ENCODE data around the gene SEMA4D. TPM values are rescaled to one million over a fixed set of nuclear protein-coding genes. Genes with fewer than 3 reads are reported as not detected.
A peak's percentile ranks its signal among the peaks of the same experiment; 100 is the strongest.

SEMA4D gene
- total RNA-seq, 1 donor: 53.9 TPM

GRCh38 chr9:89448821-89449220 is 49.1 kb downstream of the SEMA4D start:
- no peak for DNase-seq (ENCODE audit: low read depth in 2 of 3, low spot score in 2 of 3)

GRCh38 chr9:89448381-89448780 is 49.5 kb downstream of the SEMA4D start:
- no peak for DNase-seq (ENCODE audit: low read depth in 2 of 3, low spot score in 2 of 3)

- no peak for DNase-seq (ENCODE audit: low read depth in 2 of 3, low spot score in 2 of 3)
Observed at GRCh38 chr9:89447416-89447815, 50.5 kb downstream of the SEMA4D start.

GRCh38 chr9:89446961-89447310 is 51.0 kb downstream of the SEMA4D start:
- DNase-seq (ENCODE audit: low read depth in 2 of 3, low spot score in 2 of 3): no peak

GRCh38 chr9:89446261-89446960 is 51.5 kb downstream of the SEMA4D start:
- no peak for DNase-seq (ENCODE audit: low read depth in 2 of 3, low spot score in 2 of 3)

GRCh38 chr9:89445801-89446251 is 52.1 kb downstream of the SEMA4D start:
- no peak for DNase-seq (ENCODE audit: low read depth in 2 of 3, low spot score in 2 of 3)

GRCh38 chr9:89444925-89445765 is 52.8 kb downstream of the SEMA4D start:
- DNase-seq (ENCODE audit: low read depth in 2 of 3, low spot score in 2 of 3): no peak

- no peak for DNase-seq (ENCODE audit: low read depth in 2 of 3, low spot score in 2 of 3)
Observed at GRCh38 chr9:89444274-89444673, 53.6 kb downstream of the SEMA4D start.

- no peak for DNase-seq (ENCODE audit: low read depth in 2 of 3, low spot score in 2 of 3)
Observed at GRCh38 chr9:89442981-89443814, 54.7 kb downstream of the SEMA4D start.

- no peak for DNase-seq (ENCODE audit: low read depth in 2 of 3, low spot score in 2 of 3)
Observed at GRCh38 chr9:89442501-89442978, 55.4 kb downstream of the SEMA4D start.

GRCh38 chr9:89441986-89442385 is 55.9 kb downstream of the SEMA4D start:
- DNase-seq (ENCODE audit: low read depth in 2 of 3, low spot score in 2 of 3): no peak

GRCh38 chr9:89441655-89441970 is 56.3 kb downstream of the SEMA4D start:
- no peak for DNase-seq (ENCODE audit: low read depth in 2 of 3, low spot score in 2 of 3)

- DNase-seq (ENCODE audit: low read depth in 2 of 3, low spot score in 2 of 3): no peak
Observed at GRCh38 chr9:89440951-89441654, 56.8 kb downstream of the SEMA4D start.

GRCh38 chr9:89440548-89440947 is 57.4 kb downstream of the SEMA4D start:
- DNase-seq (ENCODE audit: low read depth in 2 of 3, low spot score in 2 of 3): no peak

GRCh38 chr9:89440046-89440445 is 57.9 kb downstream of the SEMA4D start:
- DNase-seq (ENCODE audit: low read depth in 2 of 3, low spot score in 2 of 3): no peak

GRCh38 chr9:89439571-89439970 is 58.3 kb downstream of the SEMA4D start:
- no peak for DNase-seq (ENCODE audit: low read depth in 2 of 3, low spot score in 2 of 3)

- no peak for DNase-seq (ENCODE audit: low read depth in 2 of 3, low spot score in 2 of 3)
Observed at GRCh38 chr9:89438194-89438593, 59.7 kb downstream of the SEMA4D start.

GRCh38 chr9:89437772-89438171 is 60.1 kb downstream of the SEMA4D start:
- no peak for DNase-seq (ENCODE audit: low read depth in 2 of 3, low spot score in 2 of 3)

GRCh38 chr9:89436963-89437625 is 60.8 kb downstream of the SEMA4D start:
- DNase-seq (ENCODE audit: low read depth in 2 of 3, low spot score in 2 of 3): peak in 1 of 3 donors; percentile 47

GRCh38 chr9:89436326-89436725 is 61.6 kb downstream of the SEMA4D start:
- DNase-seq (ENCODE audit: low read depth in 2 of 3, low spot score in 2 of 3): no peak
